ENCODE results near the gene GALM.
A peak's percentile ranks its signal among the peaks of the same experiment; 100 is the strongest.
"Not testable (repeated sequence)": the region's sequence is repeated elsewhere in the genome, so short reads cannot be mapped to it uniquely, and the experiment has no call there.

GALM gene

GRCh38 chr2:38643683-38644511 lies 22.0 kb upstream of the GALM start:
- DNase-seq; in situ Hi-C loops (cut with HindIII; ENCODE audit: low pct_ligation_motif_present, low pct_unique_long_range_greater_than_20kb, low sequenced_read_pairs): not testable (repeated sequence)

- in situ Hi-C loops (cut with HindIII; ENCODE audit: low pct_ligation_motif_present, low pct_unique_long_range_greater_than_20kb, low sequenced_read_pairs): no loop called here
Measured at GRCh38 chr2:38648107-38648761, 17.7 kb upstream of the GALM start.

GRCh38 chr2:38649176-38649728 lies 16.7 kb upstream of the GALM start:
- no peak for DNase-seq
- in situ Hi-C loops (cut with HindIII; ENCODE audit: low pct_ligation_motif_present, low pct_unique_long_range_greater_than_20kb, low sequenced_read_pairs): no loop called here

More at GRCh38 chr2:38648107-38648761, 17.7 kb upstream of the GALM start:
- no peak for DNase-seq

- in situ Hi-C loops (cut with HindIII; ENCODE audit: low pct_ligation_motif_present, low pct_unique_long_range_greater_than_20kb, low sequenced_read_pairs): no loop called here
- no peak for DNase-seq
Measured at GRCh38 chr2:38650012-38650411, 15.9 kb upstream of the GALM start.

- in situ Hi-C loops (cut with HindIII; ENCODE audit: low pct_ligation_motif_present, low pct_unique_long_range_greater_than_20kb, low sequenced_read_pairs): no loop called here
- DNase-seq: no peak
Measured at GRCh38 chr2:38650717-38651116, 15.2 kb upstream of the GALM start.

GRCh38 chr2:38652431-38653273 lies 13.3 kb upstream of the GALM start:
- in situ Hi-C loops (cut with HindIII; ENCODE audit: low pct_ligation_motif_present, low pct_unique_long_range_greater_than_20kb, low sequenced_read_pairs): no loop called here
- DNase-seq: no peak

- DNase-seq: no peak
- in situ Hi-C loops (cut with HindIII; ENCODE audit: low pct_ligation_motif_present, low pct_unique_long_range_greater_than_20kb, low sequenced_read_pairs): no loop called here
Measured at GRCh38 chr2:38653380-38653714, 12.6 kb upstream of the GALM start.

- no peak for DNase-seq
- in situ Hi-C loops (cut with HindIII; ENCODE audit: low pct_ligation_motif_present, low pct_unique_long_range_greater_than_20kb, low sequenced_read_pairs): no loop called here
Measured at GRCh38 chr2:38653715-38654527, 12.0 kb upstream of the GALM start.

- DNase-seq: no peak
- in situ Hi-C loops (cut with HindIII; ENCODE audit: low pct_ligation_motif_present, low pct_unique_long_range_greater_than_20kb, low sequenced_read_pairs): no loop called here
Measured at GRCh38 chr2:38654528-38655381, 11.2 kb upstream of the GALM start.

- DNase-seq: no peak
- in situ Hi-C loops (cut with HindIII; ENCODE audit: low pct_ligation_motif_present, low pct_unique_long_range_greater_than_20kb, low sequenced_read_pairs): no loop called here
Measured at GRCh38 chr2:38655441-38655840, 10.5 kb upstream of the GALM start.

GRCh38 chr2:38656866-38657480 lies 8.9 kb upstream of the GALM start:
- in situ Hi-C loops (cut with HindIII; ENCODE audit: low pct_ligation_motif_present, low pct_unique_long_range_greater_than_20kb, low sequenced_read_pairs): no loop called here
- no peak for DNase-seq

GRCh38 chr2:38658613-38659012 lies 7.3 kb upstream of the GALM start:
- no peak for DNase-seq
- in situ Hi-C loops (cut with HindIII; ENCODE audit: low pct_ligation_motif_present, low pct_unique_long_range_greater_than_20kb, low sequenced_read_pairs): no loop called here

GRCh38 chr2:38659115-38659514 lies 6.8 kb upstream of the GALM start:
- no peak for DNase-seq
- in situ Hi-C loops (cut with HindIII; ENCODE audit: low pct_ligation_motif_present, low pct_unique_long_range_greater_than_20kb, low sequenced_read_pairs): no loop called here

- in situ Hi-C loops (cut with HindIII; ENCODE audit: low pct_ligation_motif_present, low pct_unique_long_range_greater_than_20kb, low sequenced_read_pairs): no loop called here
- no peak for DNase-seq
Measured at GRCh38 chr2:38660282-38660681, 5.6 kb upstream of the GALM start.

- in situ Hi-C loops (cut with HindIII; ENCODE audit: low pct_ligation_motif_present, low pct_unique_long_range_greater_than_20kb, low sequenced_read_pairs): no loop called here
- no peak for DNase-seq
Measured at GRCh38 chr2:38661306-38661705, 4.6 kb upstream of the GALM start.

GRCh38 chr2:38666556-38666910 lies 619 bp downstream of the GALM start:
- DNase-seq: peak; percentile 12
- in situ Hi-C loops (cut with HindIII; ENCODE audit: low pct_ligation_motif_present, low pct_unique_long_range_greater_than_20kb, low sequenced_read_pairs): no loop called here

GRCh38 chr2:38668092-38668491 lies 2.2 kb downstream of the GALM start:
- no peak for DNase-seq
- in situ Hi-C loops (cut with HindIII; ENCODE audit: low pct_ligation_motif_present, low pct_unique_long_range_greater_than_20kb, low sequenced_read_pairs): no loop called here

Data from ACHN (cell line).